Tibial nerve (tissue), 4 donors: ENCODE measurements around the gene SPINDOC.

ENCODE experiments used
- CTCF ChIP-seq, 5 experiments: fragments of 200-600 bp in 3 of 5; fragments of 450-650 bp in 2 of 5; sonication (generic) in 3 of 5; IDR thresholded peaks; one replicate each; pipeline ENCODE4 v1.5.1; 2016 to 2019; ENCODE audit warnings: antibody characterized with exemption in 5 of 5, mild to moderate bottlenecking in 3 of 5, moderate library complexity in 2 of 5
- EP300 ChIP-seq, 2 donors: sonication (generic); formaldehyde crosslinking; IDR thresholded peaks; one replicate each; pipeline ENCODE4 v1.6.1; 2017; ENCODE audit warnings: antibody characterized with exemption in 2 of 2, mild to moderate bottlenecking in 1 of 2

GRCh38 chr11:63816732-63817131 lies 3.5 kb downstream of the SPINDOC start:
- TF ChIP-seq CTCF (IDR thresholded peaks at IDR 0.05) (no peak), EP300 (IDR thresholded peaks at IDR 0.05) (no peak)
